ENCODE data around the gene TRIM42.

The TRIM42 gene

GRCh38 chr3:140710711-140711389 lies 33.0 kb downstream of the TRIM42 start:
- no peak for DNase-seq (ENCODE audit: low read depth)

- DNase-seq (ENCODE audit: low read depth) = no peak
These were observed 33.6 kb downstream of the TRIM42 start for GRCh38 chr3:140711390-140712035.

- no peak for DNase-seq (ENCODE audit: low read depth)
These were observed 34.4 kb downstream of the TRIM42 start for GRCh38 chr3:140712301-140712700.

- DNase-seq (ENCODE audit: low read depth) = no peak
These were observed 37.2 kb downstream of the TRIM42 start for GRCh38 chr3:140715035-140715434.

GRCh38 chr3:140717921-140718320 lies 40.1 kb downstream of the TRIM42 start:
- no peak for DNase-seq (ENCODE audit: low read depth)

GRCh38 chr3:140719841-140720614 lies 42.2 kb downstream of the TRIM42 start:
- DNase-seq (ENCODE audit: low read depth) = no peak

- no peak for DNase-seq (ENCODE audit: low read depth)
These were observed 45.7 kb downstream of the TRIM42 start for GRCh38 chr3:140723576-140723975.

GRCh38 chr3:140724856-140725812 lies 47.3 kb downstream of the TRIM42 start:
- DNase-seq (ENCODE audit: low read depth) = no peak

GRCh38 chr3:140726066-140726465 lies 48.2 kb downstream of the TRIM42 start:
- no peak for DNase-seq (ENCODE audit: low read depth)

GRCh38 chr3:140727886-140728285 lies 50.0 kb downstream of the TRIM42 start:
- no peak for DNase-seq (ENCODE audit: low read depth)

GRCh38 chr3:140731440-140732119 lies 53.7 kb downstream of the TRIM42 start:
- no peak for DNase-seq (ENCODE audit: low read depth)

- DNase-seq (ENCODE audit: low read depth) = no peak
These were observed 55.8 kb downstream of the TRIM42 start for GRCh38 chr3:140733623-140734022.

- peak; percentile 10 for DNase-seq (ENCODE audit: low read depth)
These were observed 59.1 kb downstream of the TRIM42 start for GRCh38 chr3:140736863-140737460.

GRCh38 chr3:140742116-140742515 lies 64.3 kb downstream of the TRIM42 start:
- DNase-seq (ENCODE audit: low read depth) = no peak

GRCh38 chr3:140748171-140748570 lies 70.3 kb downstream of the TRIM42 start:
- DNase-seq (ENCODE audit: low read depth) = no peak

- DNase-seq (ENCODE audit: low read depth) = no peak
These were observed 71.0 kb downstream of the TRIM42 start for GRCh38 chr3:140748903-140749302.

All from non-pigmented ciliary epithelial cell (primary cell).